NCI-H2081 treated with DMSO at 0.1 percent for 48 hours (cell line): ENCODE data around the gene IFI44.

Experiments used
- DNase-seq: peaks from one replicate; lab custom pipeline; 2025; lab: John Stamatoyannopoulos, UW

IFI44 gene

DNA sequence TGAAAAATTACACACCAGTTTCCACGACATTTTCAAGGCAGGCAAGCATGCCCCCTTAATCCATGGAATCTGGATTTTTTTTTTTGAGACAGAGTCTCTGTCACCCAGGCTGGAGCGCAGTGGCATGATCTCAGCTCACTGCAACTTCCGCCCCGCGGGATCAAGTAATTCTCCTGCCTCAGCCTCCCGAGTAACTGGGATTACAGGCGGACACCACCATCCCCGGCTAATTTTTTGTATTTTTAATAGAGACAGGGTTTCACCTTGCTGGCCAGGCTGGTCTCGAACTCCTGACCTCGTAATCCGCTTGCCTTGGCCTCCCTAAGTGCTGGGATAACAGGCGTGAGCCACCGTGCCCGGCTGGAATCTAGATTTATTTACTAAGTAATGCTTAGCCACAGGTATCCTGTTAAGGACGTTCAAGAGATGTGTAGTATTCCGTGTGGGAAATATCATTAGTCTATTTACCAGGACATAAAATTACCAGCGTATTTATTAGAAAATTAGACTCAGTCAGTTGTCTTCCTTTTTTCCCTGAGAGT, 2.5 kb downstream of the IFI44 start:
- no peak for DNase-seq

DNA sequence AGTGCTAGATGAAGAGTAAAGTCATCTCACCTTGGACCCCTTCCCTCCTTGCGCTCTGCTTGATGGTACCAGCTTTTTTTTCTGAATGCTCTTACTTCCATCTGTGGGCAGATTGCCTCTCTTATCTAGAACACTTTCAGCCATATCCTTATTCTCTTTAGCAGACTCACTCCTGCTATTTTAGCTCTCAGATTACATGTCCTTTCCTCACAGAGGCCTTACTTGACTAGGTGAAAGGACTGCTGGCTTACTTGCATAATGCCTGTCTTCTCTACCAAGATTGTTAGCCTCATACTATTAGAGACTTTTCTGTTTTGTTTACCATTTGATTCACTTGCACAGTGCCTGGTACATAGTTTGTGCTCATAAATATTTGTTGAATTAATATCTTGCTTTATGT, 9.3 kb downstream of the IFI44 start:
- no peak for DNase-seq

DNA sequence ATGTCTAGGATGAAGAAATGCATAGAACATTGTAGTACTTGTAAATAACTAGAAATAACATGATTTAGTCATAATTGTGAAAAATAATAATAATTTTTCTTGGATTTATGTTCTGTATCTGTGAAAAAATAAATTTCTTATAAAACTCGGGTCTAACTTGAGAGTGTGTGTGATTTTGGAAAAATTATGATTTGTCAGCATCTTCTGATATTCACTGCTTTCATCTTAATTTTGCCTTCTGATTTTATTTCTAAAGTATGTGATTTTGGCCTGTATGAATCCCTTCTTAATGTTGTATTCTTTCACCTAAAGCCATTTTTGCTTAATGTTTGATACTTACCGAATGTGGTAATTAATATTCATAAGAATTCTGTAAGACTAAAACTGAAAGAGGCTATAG, 14.3 kb downstream of the IFI44 start:
- DNase-seq, result no peak

DNA sequence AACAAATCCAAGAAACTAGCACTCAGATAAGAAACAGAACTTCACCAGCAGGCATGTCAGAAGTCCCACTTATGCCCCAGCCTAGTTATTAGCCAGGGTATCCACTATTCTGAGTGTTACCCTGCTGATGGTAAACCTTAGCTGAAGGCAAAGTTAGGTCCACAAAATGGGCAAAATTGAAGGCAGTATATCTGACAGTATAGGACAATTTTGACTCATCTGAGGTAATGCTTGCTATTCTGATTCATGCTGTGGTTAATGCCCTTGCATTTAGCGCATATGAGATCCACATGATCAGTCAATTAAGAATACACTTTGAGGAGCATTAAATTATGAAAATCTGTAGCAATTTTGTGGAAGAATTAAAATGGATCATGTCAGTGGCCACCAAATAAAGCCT, 15.1 kb downstream of the IFI44 start:
- no peak for DNase-seq

DNA sequence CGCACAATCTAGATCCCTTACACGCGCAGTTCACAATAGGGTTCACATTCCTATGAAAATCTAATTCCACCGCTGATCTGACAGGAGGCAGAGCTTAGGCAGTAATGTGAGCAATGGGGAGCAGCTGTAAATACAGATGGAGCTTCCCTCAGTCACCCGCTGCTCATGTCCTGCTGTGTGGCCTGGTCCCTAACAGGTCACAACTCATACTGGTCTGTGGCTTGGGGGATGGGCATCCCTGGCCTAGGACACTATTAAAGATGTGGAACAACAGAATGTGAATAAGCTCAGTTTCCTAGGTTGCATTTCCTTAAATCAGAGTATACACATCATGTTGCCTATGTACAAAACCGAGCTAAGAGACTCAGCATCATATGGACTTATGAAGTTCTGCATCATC, 16.2 kb downstream of the IFI44 start:
- DNase-seq, result no peak

DNA sequence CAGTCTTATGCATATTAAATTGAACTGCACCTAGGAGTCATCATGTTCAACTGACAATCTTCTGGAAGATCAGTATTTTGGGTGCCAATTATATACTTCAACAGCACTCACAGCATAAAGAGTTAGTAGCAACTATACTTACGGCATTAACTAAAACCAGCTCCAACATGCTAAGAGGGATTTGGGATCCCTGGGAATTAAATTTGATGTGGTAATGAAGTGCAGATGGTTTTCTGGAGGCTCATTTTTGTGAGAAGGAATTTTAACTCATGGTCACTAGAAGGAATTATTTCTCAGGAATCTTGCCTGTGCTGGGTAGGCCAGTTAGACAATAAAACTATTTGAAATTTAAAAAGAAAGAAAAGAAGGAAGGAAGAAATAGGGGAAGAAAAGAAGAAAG, 18.3 kb downstream of the IFI44 start:
- no peak for DNase-seq

DNA sequence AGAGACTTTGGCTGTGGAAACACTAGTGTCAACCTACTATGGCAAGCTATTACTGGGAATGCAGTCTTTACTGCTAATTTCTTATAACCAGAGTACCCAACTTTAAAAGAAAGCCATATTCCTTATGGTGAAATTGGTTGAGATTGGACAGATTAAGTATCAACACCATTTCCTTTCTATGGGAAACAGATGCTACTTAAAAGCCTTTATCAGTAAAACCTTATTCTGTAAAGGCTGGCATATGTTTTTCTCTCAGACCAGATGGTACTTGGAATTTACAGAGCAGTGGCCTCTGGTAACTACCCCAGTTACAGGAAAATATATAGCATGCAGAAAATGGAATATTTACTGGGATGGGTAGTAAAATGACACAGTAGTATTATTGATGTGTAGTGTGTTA, 18.8 kb downstream of the IFI44 start:
- DNase-seq, result no peak

DNA sequence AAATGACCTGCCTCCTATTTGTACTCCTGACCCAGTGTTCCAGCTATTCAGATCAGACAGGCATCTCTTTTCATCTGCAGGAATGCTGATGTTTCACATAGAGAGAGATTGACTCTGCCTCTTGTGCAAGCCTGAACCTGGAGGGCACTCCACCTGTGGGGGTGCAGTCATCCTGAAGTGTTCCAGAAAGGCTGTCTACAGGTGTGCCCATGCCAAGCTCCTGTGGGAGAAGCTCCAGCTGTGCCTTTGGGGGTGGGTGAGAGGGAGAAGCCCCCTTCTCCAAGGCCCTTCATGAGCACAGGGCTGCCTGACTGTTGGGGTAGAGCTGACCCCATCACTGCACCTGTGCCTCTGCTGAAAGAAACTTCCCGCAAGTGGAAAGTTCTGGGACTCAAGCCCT, 22.8 kb downstream of the IFI44 start:
- no peak for DNase-seq

DNA sequence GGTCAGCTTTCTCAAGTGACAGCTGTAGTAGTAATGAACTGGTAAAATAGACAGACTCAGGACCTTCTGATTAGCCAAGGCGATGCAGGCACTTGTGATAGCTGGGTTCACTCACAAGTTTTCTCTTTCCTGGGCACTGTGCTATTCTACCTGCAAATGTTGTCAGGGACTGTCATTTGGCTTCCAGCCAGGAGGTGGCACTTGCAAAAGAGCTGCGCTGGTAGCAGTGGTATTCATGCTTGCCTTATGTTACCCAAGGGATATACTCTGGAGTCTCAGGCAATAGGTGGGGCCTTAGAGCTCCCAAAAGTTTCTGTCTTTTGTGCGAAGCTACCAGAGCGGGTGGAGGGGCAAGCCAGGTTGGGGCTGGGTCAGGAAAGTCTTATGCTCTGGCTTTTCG, 23.5 kb downstream of the IFI44 start:
- DNase-seq, result no peak

DNA sequence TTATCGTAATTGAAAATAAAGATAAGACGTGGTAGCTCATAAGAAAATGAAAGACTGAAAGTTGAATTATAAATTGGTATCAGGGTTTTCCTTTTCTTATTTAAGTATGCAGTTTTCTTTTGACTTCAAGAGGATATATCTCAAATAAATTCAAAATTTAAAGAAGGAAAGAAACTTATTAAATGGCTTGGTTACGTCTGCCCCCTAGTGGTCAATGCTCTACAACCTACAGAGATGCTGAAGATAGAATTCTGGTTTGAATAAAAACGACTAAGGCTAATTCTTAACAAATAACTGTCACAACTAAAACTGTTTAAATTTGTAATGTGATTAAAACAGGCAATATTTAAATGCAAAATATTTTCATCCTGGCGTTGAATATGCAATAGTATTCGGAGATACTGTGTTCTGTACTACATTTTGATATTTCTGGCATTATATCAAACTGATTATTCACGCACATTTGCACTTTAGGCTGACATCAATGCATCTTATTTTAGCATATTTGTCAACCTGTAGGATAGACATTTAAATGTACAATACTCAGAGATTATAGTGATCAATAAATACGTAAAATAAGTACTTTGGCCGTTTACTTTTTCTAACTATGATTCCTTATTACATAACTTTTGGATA, 26.8 kb downstream of the IFI44 start:
- peak; percentile 3 for DNase-seq

DNA sequence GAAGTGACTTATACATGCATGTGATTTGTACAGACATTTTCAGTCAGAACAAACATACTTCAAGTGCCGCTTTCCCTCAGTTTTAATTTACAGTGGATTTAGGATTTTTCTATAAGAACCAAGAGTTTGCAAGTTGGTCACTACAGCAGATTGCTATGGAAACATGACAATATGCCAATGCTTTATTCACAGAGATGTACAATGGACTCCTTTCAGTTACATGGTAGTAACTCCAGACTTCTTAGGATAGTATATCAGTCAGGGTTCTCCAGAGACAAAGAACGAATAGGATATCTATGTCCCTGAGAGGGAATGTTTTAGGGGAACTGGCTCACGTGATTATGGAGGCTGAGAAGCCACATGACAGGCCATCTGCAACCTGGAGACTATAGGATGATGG, 27.4 kb downstream of the IFI44 start:
- no peak for DNase-seq

DNA sequence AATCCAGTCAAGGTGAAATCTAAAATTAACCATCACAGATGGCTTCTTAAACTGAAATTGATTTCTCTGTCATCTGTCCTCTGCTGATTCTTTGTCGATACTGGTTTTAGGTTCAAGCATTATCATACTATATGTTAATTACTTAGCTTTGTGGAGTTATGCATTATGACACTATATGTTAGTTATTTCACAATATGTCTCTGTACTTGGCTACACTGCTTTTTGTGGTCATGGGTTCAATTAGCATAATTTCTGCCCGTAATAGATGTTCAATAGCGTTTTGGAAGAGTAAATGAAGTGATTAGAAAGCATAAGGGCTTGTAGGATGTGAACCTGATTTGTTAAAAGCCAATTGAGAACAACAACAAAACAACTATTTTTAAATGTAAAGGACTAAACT, 28.2 kb downstream of the IFI44 start:
- DNase-seq, result no peak

DNA sequence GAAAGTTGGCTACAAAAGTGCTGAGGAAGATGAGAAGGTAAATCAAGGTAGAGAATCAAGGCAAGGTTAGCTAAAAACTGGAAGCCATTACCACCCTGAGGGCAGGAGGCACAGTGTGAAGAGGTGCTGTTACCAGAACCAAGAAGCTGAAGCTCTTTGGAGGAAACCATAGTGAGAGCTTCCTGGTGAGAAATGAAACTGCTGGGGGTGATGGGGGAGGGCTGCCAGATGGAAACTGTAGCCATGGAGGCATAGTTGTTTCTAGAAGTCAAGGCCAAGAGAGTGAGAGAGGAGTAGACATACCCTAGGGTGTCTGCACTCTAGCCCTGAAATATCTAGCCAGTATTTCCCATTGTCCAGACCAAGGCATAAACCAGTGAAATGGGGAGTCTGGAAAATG, 28.7 kb downstream of the IFI44 start:
- no peak for DNase-seq

DNA sequence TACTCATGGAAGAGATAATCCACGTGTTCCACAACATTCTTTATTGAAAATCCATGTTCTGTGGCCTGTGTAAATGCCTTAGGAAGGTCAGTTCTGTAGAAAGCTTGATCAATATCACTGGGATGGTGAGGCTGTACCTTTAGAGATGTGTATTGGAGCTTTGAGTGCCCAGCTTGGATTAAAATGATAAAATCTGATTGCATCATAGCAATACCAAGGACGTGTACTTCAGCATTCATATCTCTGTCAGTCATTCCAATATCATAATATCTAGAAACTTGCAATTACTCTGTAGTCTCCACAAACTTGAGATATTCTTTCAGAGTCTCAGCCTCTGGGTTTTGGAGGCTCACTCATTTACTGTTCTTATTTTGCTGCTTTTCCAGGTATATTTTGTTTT, 31.6 kb downstream of the IFI44 start:
- no peak for DNase-seq

DNA sequence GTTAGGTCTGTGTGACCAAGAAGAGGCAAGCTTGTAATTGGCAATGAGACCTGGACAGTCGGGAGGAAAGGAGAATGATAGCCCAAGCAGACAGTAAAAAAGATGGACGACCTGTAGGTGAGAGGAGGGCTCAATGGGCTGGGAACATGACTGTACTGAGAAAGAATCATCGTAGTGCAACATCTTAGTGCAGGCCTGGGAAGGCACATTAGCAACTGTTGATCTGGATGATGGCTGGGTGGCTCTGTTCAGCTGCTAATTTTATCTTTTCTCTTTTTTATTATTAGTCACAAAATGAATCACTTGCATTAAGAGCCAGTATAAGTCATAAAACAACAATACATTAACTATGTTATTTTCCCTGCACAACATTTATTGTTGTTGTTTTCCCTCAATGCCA, 32.9 kb downstream of the IFI44 start:
- no peak for DNase-seq

DNA sequence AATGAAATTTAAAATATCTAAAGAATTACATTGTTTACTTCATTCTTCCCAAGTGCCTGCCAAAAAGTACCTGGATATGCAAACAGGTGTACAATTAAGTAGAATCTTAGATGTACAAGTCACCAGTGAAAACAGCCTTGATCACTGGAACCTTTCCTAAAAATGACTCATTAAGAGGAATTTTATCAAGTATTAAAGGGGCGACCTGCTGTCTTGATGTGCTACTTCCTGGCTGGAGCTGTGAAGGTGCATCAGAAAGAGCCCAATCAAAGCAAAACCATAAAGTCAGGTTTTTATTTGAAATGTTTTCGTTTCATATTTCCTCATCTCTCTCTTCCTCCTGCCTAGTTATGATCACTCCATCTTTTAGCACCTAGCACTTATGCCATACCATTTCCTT, 33.4 kb downstream of the IFI44 start:
- no peak for DNase-seq

DNA sequence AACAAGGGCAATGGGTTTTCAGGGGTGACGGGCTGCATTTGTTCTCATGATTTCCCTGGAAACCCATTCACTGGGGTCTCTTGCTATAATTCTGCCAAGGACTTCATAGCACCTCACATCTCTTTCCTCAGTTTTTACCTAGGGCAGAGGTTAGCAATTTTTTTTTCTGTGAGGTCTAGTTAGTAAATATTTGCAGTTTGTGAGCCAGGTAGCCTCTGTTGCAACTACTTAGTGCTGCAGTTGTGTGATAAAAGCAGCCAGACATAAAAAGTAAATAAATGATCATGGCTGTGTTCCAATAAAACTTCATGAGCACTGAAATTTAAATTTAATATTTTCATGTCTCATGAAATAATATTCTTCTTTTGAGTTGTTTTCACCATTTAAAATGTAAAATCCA, 37.7 kb downstream of the IFI44 start:
- DNase-seq, result no peak

DNA sequence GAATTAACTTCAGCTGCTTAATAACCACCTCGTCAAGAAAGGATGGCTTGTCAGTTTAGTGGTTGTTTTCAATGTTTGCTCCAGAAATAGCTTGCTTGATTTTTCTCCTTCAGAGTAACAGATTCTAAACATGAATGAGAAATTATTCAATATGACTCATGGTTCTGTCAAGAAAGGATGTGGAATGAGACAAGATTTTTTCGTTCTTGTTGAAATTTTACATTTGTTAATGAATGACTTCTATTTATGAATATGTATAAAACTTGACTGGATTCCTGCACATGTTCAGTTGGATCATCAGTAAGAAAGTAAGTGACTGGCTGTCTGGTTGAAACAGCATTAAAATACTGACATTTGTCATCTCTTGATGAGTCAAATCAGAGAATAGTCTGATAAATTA, 38.3 kb downstream of the IFI44 start:
- DNase-seq, result no peak

DNA sequence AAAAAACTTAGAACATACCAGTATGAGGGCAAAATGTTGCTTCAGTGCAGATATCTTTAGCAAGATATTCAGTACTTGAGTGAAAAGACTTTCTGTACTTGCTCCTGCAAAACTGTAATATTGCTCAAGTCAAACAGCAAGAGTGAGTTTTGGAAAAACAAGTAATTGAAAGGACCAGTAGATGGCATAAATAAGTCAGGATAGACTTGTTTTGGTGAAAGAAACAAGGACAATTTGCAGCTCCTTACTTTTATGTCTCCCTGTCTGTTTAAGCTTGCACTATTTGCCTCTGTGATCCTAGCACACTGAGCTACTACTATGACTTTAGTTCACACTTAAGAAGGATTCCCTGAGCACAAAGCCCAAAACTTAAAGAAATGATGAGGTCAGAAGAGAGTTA, 39.1 kb downstream of the IFI44 start:
- no peak for DNase-seq

DNA sequence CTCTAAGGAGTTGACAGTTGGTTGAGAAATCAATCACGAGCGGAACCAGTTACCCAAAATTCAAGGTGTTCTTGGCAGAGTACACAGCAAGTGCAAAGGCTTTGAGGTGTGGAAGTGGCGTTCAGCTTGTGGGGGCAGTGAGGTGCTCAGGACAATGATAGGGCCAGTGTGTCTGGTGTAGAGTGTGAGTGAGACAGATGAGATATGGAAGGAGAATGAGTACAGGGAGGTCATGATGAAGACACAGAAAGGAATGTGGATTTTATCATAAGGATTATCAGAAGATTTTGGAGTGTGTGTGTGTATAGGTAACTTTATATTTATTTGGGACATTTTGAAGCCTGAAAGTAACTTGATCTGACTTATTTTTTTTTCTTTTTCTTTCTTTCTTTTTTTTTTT, 40.9 kb downstream of the IFI44 start:
- DNase-seq, result no peak

DNA sequence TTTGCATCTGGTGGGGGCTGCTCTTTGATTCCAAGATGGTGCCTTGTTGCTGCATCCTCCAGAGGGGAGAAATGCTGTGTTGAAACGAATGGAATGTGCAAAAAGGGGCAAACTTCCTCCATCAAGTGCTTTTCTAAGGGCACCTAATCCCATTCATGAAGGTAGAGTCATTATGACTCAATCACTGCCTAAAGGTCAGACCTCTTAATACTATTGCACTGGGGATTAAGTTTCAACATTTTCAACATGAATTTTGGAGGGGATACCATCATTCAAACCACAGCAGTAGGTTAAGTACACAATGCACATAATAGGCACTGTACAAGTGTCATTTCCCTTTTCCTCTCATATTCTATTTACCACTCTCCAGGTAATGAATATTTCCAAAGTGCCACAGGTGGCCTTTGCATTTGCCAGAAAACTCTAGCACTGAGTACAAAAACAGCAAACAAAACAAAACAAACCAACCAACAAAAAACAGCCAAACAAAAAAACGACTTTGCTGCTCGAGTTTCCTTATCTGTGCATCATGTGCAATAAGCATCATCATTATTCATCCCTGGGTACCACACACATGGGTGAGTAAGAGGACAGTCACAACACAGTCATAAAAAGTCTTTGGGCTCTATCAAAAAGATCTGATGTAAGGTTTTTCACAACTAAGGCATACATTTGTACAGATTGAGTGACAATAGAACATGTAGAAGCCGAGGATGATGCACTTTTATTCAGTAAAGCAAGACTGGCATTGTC, 42.5 kb downstream of the IFI44 start:
- no peak for DNase-seq

DNA sequence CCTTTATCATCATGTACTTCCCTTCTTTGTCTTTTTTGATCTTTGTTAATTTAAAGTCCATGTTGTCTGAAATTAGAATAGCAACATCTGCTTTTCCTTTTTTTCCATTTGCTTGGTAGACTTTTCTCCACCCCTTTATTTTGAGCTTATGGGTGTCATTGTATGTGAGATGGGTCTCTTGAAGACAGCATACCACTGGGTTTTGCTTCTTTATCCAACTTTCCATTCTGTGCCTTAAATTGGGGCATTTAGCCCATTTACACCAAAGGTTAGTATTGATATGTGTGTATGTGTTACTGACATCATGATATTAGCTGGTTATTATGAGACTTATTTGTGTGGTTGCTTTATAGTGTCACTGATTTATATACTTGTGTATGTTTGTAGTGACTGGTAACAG, 50.2 kb downstream of the IFI44 start:
- no peak for DNase-seq

DNA sequence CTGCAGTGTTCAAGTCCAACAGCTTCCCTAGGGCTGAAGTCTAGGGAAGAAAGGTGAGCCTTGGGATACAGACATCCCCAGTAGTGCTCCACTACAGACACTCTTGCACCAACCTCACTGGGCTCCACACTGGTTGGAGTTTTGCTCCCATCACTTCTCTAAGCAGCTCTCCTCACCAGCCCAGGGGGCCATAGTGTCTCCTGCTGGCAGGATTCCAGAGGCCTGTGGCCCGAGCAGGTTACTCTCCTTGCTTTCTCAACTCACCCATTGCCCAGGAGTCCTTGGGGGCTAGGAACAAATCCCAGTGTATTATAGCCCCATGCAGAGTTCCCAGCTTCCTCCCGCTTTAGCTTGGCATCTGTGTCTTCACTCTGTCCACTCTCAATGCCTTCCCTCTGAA, 52.8 kb downstream of the IFI44 start:
- DNase-seq, result no peak

DNA sequence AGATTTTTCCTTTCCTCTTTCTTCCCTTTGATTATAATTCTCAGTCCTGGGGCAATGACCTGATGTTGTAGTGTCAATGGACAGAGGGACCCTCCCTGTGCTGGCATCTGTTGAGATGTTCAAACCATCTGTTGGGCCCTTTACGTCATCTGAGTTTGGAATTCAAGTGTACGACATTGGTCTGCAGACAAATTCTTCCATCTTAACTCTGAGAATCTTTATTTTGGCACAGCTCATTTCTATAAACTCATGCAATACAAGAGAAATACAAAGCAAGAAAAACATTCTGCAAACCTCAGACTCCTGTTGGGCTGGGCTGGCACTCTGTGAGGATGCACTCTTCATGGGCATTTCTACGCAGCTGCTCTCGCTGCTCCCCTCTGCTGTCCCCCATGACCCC, 54.2 kb downstream of the IFI44 start:
- no peak for DNase-seq
